ENCODE measurements around the gene SERPINE2. TPM values are rescaled to one million over a fixed set of nuclear protein-coding genes. Genes with fewer than 3 reads are reported as not detected.

SERPINE2 gene
- total RNA-seq, 1 donor, result 1,159 TPM

- no peak overlapping the region for H3K4me3 ChIP-seq (ENCODE audit: low read depth, low read length)
- DNase-seq (ENCODE audit: low read depth), result no peak
- TF ChIP-seq CTCF (IDR thresholded peaks at IDR 0.05; ENCODE audit: insufficient read depth, low read length), result no peak
Observed at GRCh38 chr2:224055101-224055500, 16.0 kb upstream of the SERPINE2 start.

GRCh38 chr2:224046752-224047151 is 7.7 kb upstream of the SERPINE2 start:
- no peak for TF ChIP-seq CTCF (IDR thresholded peaks at IDR 0.05; ENCODE audit: insufficient read depth, low read length)
- no peak for DNase-seq (ENCODE audit: low read depth)
- H3K4me3 ChIP-seq (ENCODE audit: low read depth, low read length), result no peak overlapping the region

GRCh38 chr2:224042191-224042696 is 3.2 kb upstream of the SERPINE2 start:
- H3K4me3 ChIP-seq (ENCODE audit: low read depth, low read length), result no peak overlapping the region
- TF ChIP-seq CTCF (IDR thresholded peaks at IDR 0.05; ENCODE audit: insufficient read depth, low read length), result no peak
- DNase-seq (ENCODE audit: low read depth), result peak; percentile 62

- TF ChIP-seq CTCF (IDR thresholded peaks at IDR 0.05; ENCODE audit: insufficient read depth, low read length), result no peak
- no peak overlapping the region for H3K4me3 ChIP-seq (ENCODE audit: low read depth, low read length)
- DNase-seq (ENCODE audit: low read depth), result no peak
Observed at GRCh38 chr2:224041554-224041953, 2.5 kb upstream of the SERPINE2 start.

- no peak overlapping the region for H3K4me3 ChIP-seq (ENCODE audit: low read depth, low read length)
- no peak for DNase-seq (ENCODE audit: low read depth)
- TF ChIP-seq CTCF (IDR thresholded peaks at IDR 0.05; ENCODE audit: insufficient read depth, low read length), result no peak
Observed at GRCh38 chr2:224040753-224041152, 1.7 kb upstream of the SERPINE2 start.

- no peak for TF ChIP-seq CTCF (IDR thresholded peaks at IDR 0.05; ENCODE audit: insufficient read depth, low read length)
- DNase-seq (ENCODE audit: low read depth), result no peak
- H3K4me3 ChIP-seq (ENCODE audit: low read depth, low read length), result peak overlapping the region; percentile 94
Observed at GRCh38 chr2:224039770-224040440, 819 bp upstream of the SERPINE2 start.

GRCh38 chr2:224038830-224039079 is 331 bp downstream of the SERPINE2 start:
- peak overlapping the region; percentile 94 for H3K4me3 ChIP-seq (ENCODE audit: low read depth, low read length)
- no peak for DNase-seq (ENCODE audit: low read depth)
- TF ChIP-seq CTCF (IDR thresholded peaks at IDR 0.05; ENCODE audit: insufficient read depth, low read length), result no peak

Data from fibroblast of the aortic adventitia (primary cell).